ENCODE measurements around the gene RAPGEF1.

- no peak for TF ChIP-seq ZNF335 (tag by site-specific recombination; conservative IDR thresholded peaks at IDR 0.05)
- no peak for TF ChIP-seq PATZ1 (tag by site-specific recombination; IDR thresholded peaks at IDR 0.05)
- no peak for TF ChIP-seq ZNF274 (IDR thresholded peaks at IDR 0.05; ENCODE audit: low read length)
- no peak for TF ChIP-seq ZNF274 (tag by site-specific recombination; IDR thresholded peaks at IDR 0.05; ENCODE audit: borderline replicate concordance)
- TF ChIP-seq ZFP37 (tag by site-specific recombination; IDR thresholded peaks at IDR 0.05): no peak
- TF ChIP-seq CTCF (tag by site-specific recombination; IDR thresholded peaks at IDR 0.05): no peak
- TF ChIP-seq ZBTB26 (tag by site-specific recombination; optimal IDR thresholded peaks at IDR 0.05): no peak
- no peak for TF ChIP-seq ZNF544 (tag by site-specific recombination; IDR thresholded peaks at IDR 0.05)
- no peak for TF ChIP-seq ATF2 (tag by site-specific recombination; IDR thresholded peaks at IDR 0.05; ENCODE audit: low read depth)
Measured at GRCh38 chr9:131743501-131743900, 3.6 kb upstream of the RAPGEF1 start.
